H9 (cell line): ENCODE data around the gene PRKACB. TPM values are rescaled to one million over a fixed set of nuclear protein-coding genes. Genes with fewer than 3 reads are reported as not detected.

Experiments
- DNase-seq: peaks from one replicate; pipeline ENCODE4 v3.0.0-alpha.2; 2017
- H2AFZ ChIP-seq: one replicate; pipeline ENCODE4 v1.6.1; 2013; ENCODE audit warnings: mild to moderate bottlenecking, low read length, control low read depth, moderate library complexity
- H2AK5ac ChIP-seq: 2 replicates; pipeline ENCODE4 v1.6.1; 2013; ENCODE audit warnings: low read length, control low read depth, mixed read lengths; ENCODE audit not compliant: insufficient read length
- H2BK120ac ChIP-seq: one replicate; pipeline ENCODE4 v1.6.1; 2013; ENCODE audit warnings: low read depth, mild to moderate bottlenecking, low read length, control low read depth, inconsistent platforms; ENCODE audit not compliant: poor library complexity, severe bottlenecking
- H2BK12ac ChIP-seq: 2 replicates; pipeline ENCODE4 v1.6.1; 2013; ENCODE audit warnings: low read length, control low read depth, mixed read lengths, low read depth; ENCODE audit not compliant: insufficient read length
- H2BK15ac ChIP-seq: 2 replicates; pipeline ENCODE4 v1.6.1; 2013; ENCODE audit warnings: low read depth, low read length, control low read depth
- H2BK20ac ChIP-seq: one replicate; pipeline ENCODE4 v1.6.1; 2013; ENCODE audit warnings: low read depth, mild to moderate bottlenecking, low read length, control low read depth, inconsistent platforms; ENCODE audit not compliant: poor library complexity, severe bottlenecking
- H2BK5ac ChIP-seq: 2 replicates; pipeline ENCODE4 v1.6.1; 2013; ENCODE audit warnings: low read length, control low read depth, mixed read lengths; ENCODE audit not compliant: insufficient read length
- H3K14ac ChIP-seq: 2 replicates; pipeline ENCODE4 v1.6.1; 2013; ENCODE audit warnings: low read length, control low read depth; ENCODE audit not compliant: insufficient read depth
- H3K18ac ChIP-seq: 2 replicates; pipeline ENCODE4 v1.6.1; 2013; ENCODE audit warnings: low read depth, mild to moderate bottlenecking, mixed read lengths, low read length, control low read depth; ENCODE audit not compliant: insufficient read length
- H3K23ac ChIP-seq: 2 replicates; pipeline ENCODE4 v1.6.1; 2013; ENCODE audit warnings: low read length, control low read depth, mixed read lengths, low read depth; ENCODE audit not compliant: insufficient read length
- H3K23me2 ChIP-seq: 2 replicates; pipeline ENCODE4 v1.6.1; 2013; ENCODE audit warnings: low read depth, mild to moderate bottlenecking, mixed read lengths, low read length, control low read depth; ENCODE audit not compliant: insufficient read length, poor library complexity, severe bottlenecking
- H3K27ac ChIP-seq: 2 replicates; pipeline ENCODE4 v1.5.1; 2013; ENCODE audit warnings: low read length, control low read depth, mixed read lengths, low read depth; ENCODE audit not compliant: insufficient read length
- H3K27me3 ChIP-seq: 2 replicates; pipeline ENCODE4 v1.6.1; 2013; ENCODE audit warnings: low read length, control low read depth, inconsistent platforms; ENCODE audit not compliant: insufficient read depth
- H3K4ac ChIP-seq: 2 replicates; pipeline ENCODE4 v1.6.1; 2013; ENCODE audit warnings: low read depth, mild to moderate bottlenecking, control low read depth, inconsistent platforms, low read length, moderate library complexity
- H3K4me1 ChIP-seq: 2 replicates; pipeline ENCODE4 v1.6.1; 2013; ENCODE audit warnings: low read length, control low read depth, inconsistent platforms; ENCODE audit not compliant: insufficient read depth
- H3K4me2 ChIP-seq: 2 replicates; pipeline ENCODE4 v1.6.1; 2013; ENCODE audit warnings: low read length, control low read depth, mixed read lengths; ENCODE audit not compliant: insufficient read length, insufficient read depth
- H3K56ac ChIP-seq: 2 replicates; pipeline ENCODE4 v1.6.1; 2013; ENCODE audit warnings: low read depth, mild to moderate bottlenecking, mixed read lengths, low read length, control low read depth; ENCODE audit not compliant: insufficient read length
- H3K79me1 ChIP-seq: 2 replicates; pipeline ENCODE4 v1.6.1; 2013; ENCODE audit warnings: low read depth, mild to moderate bottlenecking, moderate library complexity, low read length, control low read depth, inconsistent platforms; ENCODE audit not compliant: insufficient read depth, poor library complexity, severe bottlenecking
- H3K79me2 ChIP-seq: 2 replicates; pipeline ENCODE4 v1.6.1; 2013; ENCODE audit warnings: low read length, control low read depth, inconsistent platforms; ENCODE audit not compliant: insufficient read depth
- H3K9ac ChIP-seq: 2 replicates; pipeline ENCODE4 v1.6.1; 2013; ENCODE audit warnings: low read length, control low read depth, mixed read lengths; ENCODE audit not compliant: insufficient read length; ENCODE audit errors: extremely low read depth
- H3K9me3 ChIP-seq: one replicate; pipeline ENCODE4 v1.6.1; 2013; ENCODE audit warnings: low read depth, low read length, inconsistent platforms; ENCODE audit not compliant: control insufficient read depth
- H3T11ph ChIP-seq: one replicate; pipeline ENCODE4 v1.6.1; 2013; ENCODE audit warnings: mild to moderate bottlenecking, low read length, control low read depth, inconsistent platforms
- H4K20me1 ChIP-seq: one replicate; pipeline ENCODE4 v1.6.1; 2013; ENCODE audit not compliant: control insufficient read depth, insufficient read length, insufficient read depth
- H4K5ac ChIP-seq: 2 replicates; pipeline ENCODE4 v1.6.1; 2013; ENCODE audit warnings: low read depth, mild to moderate bottlenecking, mixed read lengths, low read length, control low read depth; ENCODE audit not compliant: insufficient read length
- H4K8ac ChIP-seq: replicated peaks from 2 replicates; pipeline ENCODE4 v1.6.1; 2013; ENCODE audit warnings: low read length, control low read depth, mixed read lengths, low read depth; ENCODE audit not compliant: insufficient read length
- H4K91ac ChIP-seq: 2 replicates; pipeline ENCODE4 v1.6.1; 2013; ENCODE audit warnings: low read depth, mild to moderate bottlenecking, moderate library complexity, mixed read lengths, low read length, control low read depth; ENCODE audit not compliant: insufficient read length
- H3K27ac Mint-ChIP-seq, 3 experiments: 2 replicates in 2 of 3; 3 replicates in 1 of 3; pipeline ENCODE4 v1.8.0; 2020 to 2021; ENCODE audit warnings: mixed read lengths in 3 of 3, mild to moderate bottlenecking in 1 of 3, moderate library complexity in 1 of 3
- H3K27me3 Mint-ChIP-seq: 2 replicates; pipeline ENCODE4 v1.8.0; 2021; ENCODE audit warnings: low read depth, mild to moderate bottlenecking, moderate library complexity, mixed read lengths
- H3K36me3 Mint-ChIP-seq, 3 experiments: 2 replicates in 2 of 3; 3 replicates in 1 of 3; pipeline ENCODE4 v1.8.0; 2020 to 2021; ENCODE audit warnings: low read depth in 3 of 3, mixed read lengths in 3 of 3; ENCODE audit not compliant: insufficient read depth in 1 of 3
- H3K4me1 Mint-ChIP-seq, 2 experiments: 2 replicates each; pipeline ENCODE4 v1.8.0; 2020; ENCODE audit warnings: mixed read lengths in 2 of 2
- H3K4me3 Mint-ChIP-seq, 2 experiments: 2 replicates in 1 of 2; 3 replicates in 1 of 2; pipeline ENCODE4 v1.8.0; 2020 to 2021; ENCODE audit warnings: mild to moderate bottlenecking in 2 of 2, mixed read lengths in 2 of 2, moderate library complexity in 1 of 2
- H3K9me3 Mint-ChIP-seq, 2 experiments: 2 replicates in 1 of 2; 3 replicates in 1 of 2; pipeline ENCODE4 v1.8.0; 2020; ENCODE audit warnings: mild to moderate bottlenecking in 2 of 2, mixed read lengths in 2 of 2, moderate library complexity in 1 of 2
- CTCF ChIP-seq: fragments of 200-600 bp; sonication (generic); conservative IDR thresholded peaks from 3 replicates; pipeline ENCODE4 v1.8.0; 2021; ENCODE audit warnings: antibody characterized with exemption, mild to moderate bottlenecking
- WGBS: extraction: QIAGEN DNeasy Blood & Tissue Kit; methylation state at CpG from one replicate; pipeline ENCODE4 v1.1.7; 2013; ENCODE audit warnings: missing lambda C conversion rate, low lambda C conversion rate, mixed read lengths; ENCODE audit not compliant: insufficient read length; ENCODE audit errors: extremely low coverage; 5-methylcytosine and 5-hydroxymethylcytosine counted together
- total RNA-seq: library from RNA; stranded (reverse); gene quantifications from 2 replicates; pipeline ENCODE4 v1.2.1, GENCODE V29; 2021

PRKACB gene
- total RNA-seq, 1 experiment from 2014 or later, result 20.7 TPM

GRCh38 chr1:84250668-84251067, 106.6 kb downstream of the PRKACB start:
- Mint-ChIP-seq H3K27ac (no peak overlapping the region), H3K36me3 (peaks cover 0 to 14% (median 2%) of the 10 kb centered on the region in 3 experiments; a peak in 2 of 7 replicates), H3K9me3 (peaks cover 10 to 12% of the 10 kb centered on the region in 2 experiments), H3K4me3 (no peak overlapping the region), H3K27me3 (no peaks in the 10 kb centered on the region; the same call in 1 of the 2 replicates), H3K4me1 (peaks cover 15 to 18% of the 10 kb centered on the region in 2 experiments)
- no peak overlapping the region for H3K56ac ChIP-seq
- H3K27me3 ChIP-seq, result no peaks in the 10 kb centered on the region
- no peak overlapping the region for H2AK5ac ChIP-seq
- H3K4me1 ChIP-seq, result peaks cover 3% of the 10 kb centered on the region
- H2BK120ac ChIP-seq, result no peak overlapping the region
- H4K20me1 ChIP-seq, result no peaks in the 10 kb centered on the region
- H2BK5ac ChIP-seq, result no peak overlapping the region
- no peak overlapping the region for H3K27ac ChIP-seq
- no peak overlapping the region for H3K4me2 ChIP-seq
- no peak overlapping the region for H2BK15ac ChIP-seq
- no peaks in the 10 kb centered on the region for H3K23me2 ChIP-seq
- H3K79me1 ChIP-seq, result no peaks in the 10 kb centered on the region
- H3T11ph ChIP-seq, result no peak overlapping the region
- no peak for TF ChIP-seq CTCF
- no peak overlapping the region for H2BK12ac ChIP-seq
- no peak overlapping the region for H3K14ac ChIP-seq
- WGBS, result no CpG with 5 or more reads among the region's 2 CpGs
- H4K8ac ChIP-seq, result no peak overlapping the region
- H3K79me2 ChIP-seq, result no peaks in the 10 kb centered on the region
- no peaks in the 10 kb centered on the region for H3K9me3 ChIP-seq
- no peak overlapping the region for H3K4ac ChIP-seq
- H3K23ac ChIP-seq, result no peak overlapping the region
- no peak overlapping the region for H2BK20ac ChIP-seq
- no peak overlapping the region for H3K9ac ChIP-seq
- H4K5ac ChIP-seq, result no peak overlapping the region
- no peak for DNase-seq
- no peak overlapping the region for H4K91ac ChIP-seq
- H2AFZ ChIP-seq, result no peak overlapping the region
- H3K18ac ChIP-seq, result no peak overlapping the region
